CD4-positive, alpha-beta T cell (primary cell): ENCODE data around the gene OPRL1. TPM values are rescaled to one million over a fixed set of nuclear protein-coding genes. Genes with fewer than 3 reads are reported as not detected.
"Not testable (repeated sequence)": the region's sequence is repeated elsewhere in the genome, so short reads cannot be mapped to it uniquely, and the experiment has no call there.

Experiments
- ATAC-seq: fragments of 200-7000 bp; cut with Tn5 transposase; one replicate; pipeline ENCODE4 v1.10.0; 2022; ENCODE audit warnings: mild to moderate bottlenecking; ENCODE audit not compliant: poor library complexity
- CTCF ChIA-PET: fragments of 350-600 bp; sonication (Branson Sonifier 250); formaldehyde crosslinking; loops from one replicate; lab custom pipeline; 2021; ENCODE audit warnings: antibody characterized with exemption, inconsistent platforms; lab: Charles Lee
- POLR2A ChIA-PET: fragments of 350-600 bp; sonication (Branson Sonifier 250); formaldehyde crosslinking; loops from one replicate; lab custom pipeline; 2021; ENCODE audit warnings: antibody characterized with exemption, inconsistent platforms; lab: Charles Lee
- DNase-seq, 14 experiments: peaks; one replicate each; pipeline ENCODE4 v3.0.0-alpha.2; 2013 to 2020; ENCODE audit warnings: mixed read lengths in 2 of 14
- H3K27ac ChIP-seq, 2 donors: one replicate each; pipeline versions ENCODE4 v1.5.1 to v1.7.0; 2013; ENCODE audit warnings: low read length in 2 of 2, low read depth in 1 of 2, mild to moderate bottlenecking in 1 of 2
- H3K27me3 ChIP-seq, 2 experiments: 1 replicate in 1 of 2; 2 replicates in 1 of 2; pipeline versions ENCODE4 v1.6.1 to v1.7.0; 2013; ENCODE audit warnings: low read length in 2 of 2, control low read depth in 1 of 2, mild to moderate bottlenecking in 1 of 2, moderate library complexity in 1 of 2; ENCODE audit not compliant: insufficient read depth in 2 of 2, control insufficient read depth in 1 of 2
- H3K36me3 ChIP-seq: one replicate; pipeline ENCODE4 v1.6.1; 2013; ENCODE audit warnings: low read length, control low read depth; ENCODE audit not compliant: insufficient read depth
- H3K4me1 ChIP-seq: one replicate; pipeline ENCODE4 v1.6.1; 2013; ENCODE audit warnings: low read length, control low read depth; ENCODE audit not compliant: insufficient read depth
- H3K4me3 ChIP-seq: one replicate; pipeline ENCODE4 v1.5.1; 2013; ENCODE audit warnings: mild to moderate bottlenecking, low read length, moderate library complexity
- H3K9me3 ChIP-seq, 2 experiments: 1 replicate in 1 of 2; 2 replicates in 1 of 2; pipeline versions ENCODE4 v1.6.1 to v1.7.0; 2013; ENCODE audit warnings: low read length in 2 of 2, mild to moderate bottlenecking in 2 of 2, control low read depth in 1 of 2, moderate library complexity in 1 of 2; ENCODE audit not compliant: control insufficient read depth in 1 of 2, insufficient read depth in 1 of 2
- H3K27ac Mint-ChIP-seq: one replicate; pipeline ENCODE4 v1.8.0; 2020; ENCODE audit warnings: mixed read lengths
- H3K27me3 Mint-ChIP-seq: one replicate; pipeline ENCODE4 v1.8.0; 2021; ENCODE audit warnings: mixed read lengths
- H3K36me3 Mint-ChIP-seq: one replicate; pipeline ENCODE4 v1.8.0; 2021; ENCODE audit warnings: low read depth, mixed read lengths
- H3K4me1 Mint-ChIP-seq: one replicate; pipeline ENCODE4 v1.8.0; 2021; ENCODE audit warnings: low read depth, mixed read lengths
- H3K4me3 Mint-ChIP-seq: one replicate; pipeline ENCODE4 v1.8.0; 2020; ENCODE audit warnings: mild to moderate bottlenecking, mixed read lengths
- H3K9me3 Mint-ChIP-seq: one replicate; pipeline ENCODE4 v1.8.0; 2020; ENCODE audit warnings: mixed read lengths
- CTCF ChIP-seq: fragments of 200-600 bp; IDR thresholded peaks from one replicate; pipeline ENCODE4 v1.8.0; 2022; ENCODE audit warnings: antibody characterized with exemption, mild to moderate bottlenecking
- intact Hi-C, 2 experiments: fragments of 100-400 bp; cut with DNase I in 1 of 2; cut with micrococcal nuclease in 1 of 2; formaldehyde crosslinking; loops; one replicate each; pipeline versions ENCODE4 v1.15.1 to v1.9.0; 2023 to 2025; cut with DNase I, micrococcal nuclease
- total RNA-seq, 174 experiments: library from RNA in 2 of 174; stranded (reverse) in 2 of 174; gene quantifications; one replicate each; pipeline ENCODE4 v1.2.3 and lab custom pipeline; 2021 to 2026

The OPRL1 gene
- total RNA-seq, 2 experiments from 2014 or later, result 1.0 to 1.2 TPM

GRCh38 chr20:64119681-64120341, 39.9 kb downstream of the OPRL1 start:
- no peak for ATAC-seq
- intact Hi-C loops, result loop anchor here (1.0 to 10.0 kb wide), 9 partner anchors 18 to 623 kb away; partner anchors contain the start of genes PRPF6 (in 2 of the 2), EEF1A2 (in 1 of the 2) and PTK6 (in 1 of the 2)
- Histone ChIP-seq H3K27ac (no peak overlapping the region), H3K9me3 (no peaks in the 10 kb centered on the region), H3K36me3 (no peaks in the 10 kb centered on the region), H3K27me3 (peaks cover 7% of the 10 kb centered on the region in 2 experiments), H3K4me3 (peak overlapping the region; percentile 49), H3K4me1 (peaks cover 13% of the 10 kb centered on the region)
- no peaks in the 10 kb centered on the region for H3K36me3 Mint-ChIP-seq
- peak overlapping the region; percentile 60 for H3K4me3 Mint-ChIP-seq
- peak overlapping the region; percentile 59 for H3K27ac Mint-ChIP-seq
- H3K27me3 Mint-ChIP-seq, result peaks cover 12% of the 10 kb centered on the region
- POLR2A ChIA-PET, result interaction anchor here (0.9 to 1.9 kb wide), 6 partner anchors 36 to 255 kb away, joined by 3 to 13 read pairs (median 6); partner anchors contain the start of genes OPRL1, RGS19 and TPD52L2
- peaks cover 9% of the 10 kb centered on the region for H3K4me1 Mint-ChIP-seq
- TF ChIP-seq CTCF, result no peak
- CTCF ChIA-PET, result interaction anchor here (0.7 to 4.0 kb wide), 5 partner anchors 20 to 144 kb away, joined by 3 to 25 read pairs (median 14); partner anchors contain the start of genes LKAAEAR1, PRPF6 and SAMD10
- no peak for DNase-seq
- no peaks in the 10 kb centered on the region for H3K9me3 Mint-ChIP-seq

- Mint-ChIP-seq H3K4me3 (no peak overlapping the region), H3K4me1 (peaks cover 9% of the 10 kb centered on the region), H3K27me3 (peaks cover 12% of the 10 kb centered on the region), H3K36me3 (no peaks in the 10 kb centered on the region), H3K27ac (no peak overlapping the region), H3K9me3 (no peaks in the 10 kb centered on the region)
- Histone ChIP-seq H3K9me3 (no peaks in the 10 kb centered on the region), H3K27me3 (peaks cover 7% of the 10 kb centered on the region in 2 experiments), H3K36me3 (no peaks in the 10 kb centered on the region), H3K4me1 (peaks cover 13% of the 10 kb centered on the region), H3K4me3 (no peak overlapping the region), H3K27ac (no peak overlapping the region)
- ATAC-seq, result no peak
- POLR2A ChIA-PET, result interaction anchor here (1.6 kb wide), 1 partner anchor 257 kb away, joined by 4 read pairs; the partner anchor contains the start of gene TPD52L2
- no peak for DNase-seq
- no peak for TF ChIP-seq CTCF
- CTCF ChIA-PET, result interaction anchor here (1.2 to 4.0 kb wide), 3 partner anchors 39 to 141 kb away, joined by 3 to 25 read pairs (median 8); partner anchors contain the start of genes LKAAEAR1 and PRPF6
- intact Hi-C loops, result loop anchor here (2.0 to 10.0 kb wide), 6 partner anchors 139 to 624 kb away; partner anchors contain the start of genes PRPF6 (in 2 of the 2), EEF1A2 (in 1 of the 2) and PTK6 (in 1 of the 2)
Measured at GRCh38 chr20:64121586-64121985, 41.7 kb downstream of the OPRL1 start.

GRCh38 chr20:64122927-64123326, 43.0 kb downstream of the OPRL1 start:
- H3K4me3 Mint-ChIP-seq, H3K9me3 Mint-ChIP-seq, H3K27me3 ChIP-seq, H3K27ac ChIP-seq, H3K9me3 ChIP-seq, ATAC-seq, H3K4me3 ChIP-seq, H3K4me1 Mint-ChIP-seq, DNase-seq, H3K27ac Mint-ChIP-seq, H3K36me3 Mint-ChIP-seq, H3K36me3 ChIP-seq: not testable (repeated sequence)
- H3K4me1 ChIP-seq, result peaks cover 13% of the 10 kb centered on the region
- H3K27me3 Mint-ChIP-seq, result peaks cover 15% of the 10 kb centered on the region
- ChIA-PET CTCF (interaction anchor here (1.5 to 4.0 kb wide), 2 partner anchors 40 to 85 kb away, joined by 8 to 25 read pairs; partner anchors contain the start of gene LKAAEAR1), POLR2A (interaction anchor here (0.7 kb wide), 1 partner anchor 645 kb away, joined by 4 read pairs; no protein-coding TSS in a partner anchor)
- intact Hi-C loops, result loop anchor here (5.0 to 10.0 kb wide), 5 partner anchors 141 to 626 kb away; partner anchors contain the start of genes EEF1A2 (in 1 of the 2), PRPF6 (in 1 of the 2) and PTK6 (in 1 of the 2)

- H3K4me3 ChIP-seq, H3K9me3 Mint-ChIP-seq, H3K4me3 Mint-ChIP-seq, H3K36me3 ChIP-seq, DNase-seq, H3K9me3 ChIP-seq, H3K4me1 Mint-ChIP-seq, POLR2A ChIA-PET, H3K27ac Mint-ChIP-seq, ATAC-seq, H3K36me3 Mint-ChIP-seq, H3K27me3 ChIP-seq, H3K27ac ChIP-seq: not testable (repeated sequence)
- H3K4me1 ChIP-seq, result peaks cover 13% of the 10 kb centered on the region
- CTCF ChIA-PET, result interaction anchor here (4.0 kb wide), 1 partner anchor 41 kb away, joined by 25 read pairs; the partner anchor contains the start of gene LKAAEAR1
- H3K27me3 Mint-ChIP-seq, result peaks cover 21% of the 10 kb centered on the region
- intact Hi-C loops, result loop anchor here (5.0 to 10.0 kb wide), 5 partner anchors 141 to 626 kb away; partner anchors contain the start of genes EEF1A2 (in 1 of the 2), PRPF6 (in 1 of the 2) and PTK6 (in 1 of the 2)
Measured at GRCh38 chr20:64123517-64123916, 43.6 kb downstream of the OPRL1 start.
